Breast epithelium (tissue), 4 donors: ENCODE results near the gene TOLLIP. TPM values are rescaled to one million over a fixed set of nuclear protein-coding genes. Genes with fewer than 3 reads are reported as not detected.

Experiments used
- DNase-seq, 2 donors: peaks; one replicate each; pipeline ENCODE4 v3.0.0-alpha.2; 2019; ENCODE audit warnings: low spot score in 2 of 2
- H3K27ac ChIP-seq, 2 donors: fragments of 200-600 bp; sonication (generic) in 1 of 2; one replicate each; pipeline ENCODE4 v1.5.1; 2016 to 2019; ENCODE audit warnings: mild to moderate bottlenecking in 1 of 2
- H3K27me3 ChIP-seq, 2 donors: fragments of 200-600 bp; sonication (generic) in 1 of 2; one replicate each; pipeline versions ENCODE4 v1.5.1 to v1.6.0; 2017 to 2019; ENCODE audit warnings: control low read depth in 1 of 2, mild to moderate bottlenecking in 1 of 2
- H3K36me3 ChIP-seq: fragments of 200-600 bp; one replicate; pipeline ENCODE4 v1.5.1; 2019
- H3K4me1 ChIP-seq, 2 donors: fragments of 200-600 bp; sonication (generic); one replicate each; pipeline ENCODE4 v1.5.1; 2016 to 2019; ENCODE audit warnings: control low read depth in 1 of 2
- H3K4me3 ChIP-seq, 3 donors: fragments of 200-600 bp; sonication (generic); 1 replicate in 2 of 3; 2 replicates in 1 of 3; pipeline ENCODE4 v1.5.1; 2016 to 2019; ENCODE audit warnings: mild to moderate bottlenecking in 3 of 3, moderate library complexity in 2 of 3
- H3K9me3 ChIP-seq, 2 donors: fragments of 200-600 bp; sonication (generic) in 1 of 2; one replicate each; pipeline ENCODE4 v1.5.1; 2016 to 2019; ENCODE audit warnings: control low read depth in 1 of 2
- POLR2A ChIP-seq: fragments of 450-650 bp; IDR thresholded peaks from one replicate; pipeline ENCODE4 v1.6.1; 2016; ENCODE audit warnings: antibody characterized with exemption, mild to moderate bottlenecking, moderate library complexity
- POLR2AphosphoS5 ChIP-seq, 3 donors: sonication (generic); formaldehyde crosslinking; IDR thresholded peaks; one replicate each; pipeline ENCODE4 v1.6.1; 2017; ENCODE audit warnings: antibody characterized with exemption in 3 of 3
- intact Hi-C: fragments of 100-400 bp; cut with DNase I; formaldehyde crosslinking; loops from one replicate; pipeline ENCODE4 v1.15.1; 2023; ENCODE audit warnings: low total_unique reads
- total RNA-seq, 3 donors: library from RNA; depleted of rRNA; stranded (reverse); fragments of >200 nt; gene quantifications; one replicate each; pipeline ENCODE4 v1.1.0, GENCODE V29; 2016
- TF ChIP-seq, protein P1 (sequence below), 3 donors: fragments of 450-650 bp; IDR thresholded peaks; one replicate each; pipeline ENCODE4 v1.5.1; 2016 to 2017; ENCODE audit warnings: antibody characterized with exemption in 3 of 3, mild to moderate bottlenecking in 3 of 3, moderate library complexity in 3 of 3

TOLLIP gene
- total RNA-seq, 3 donors from 2014 or later: 32.8 to 47.2 (median 41.0) TPM

DNA sequence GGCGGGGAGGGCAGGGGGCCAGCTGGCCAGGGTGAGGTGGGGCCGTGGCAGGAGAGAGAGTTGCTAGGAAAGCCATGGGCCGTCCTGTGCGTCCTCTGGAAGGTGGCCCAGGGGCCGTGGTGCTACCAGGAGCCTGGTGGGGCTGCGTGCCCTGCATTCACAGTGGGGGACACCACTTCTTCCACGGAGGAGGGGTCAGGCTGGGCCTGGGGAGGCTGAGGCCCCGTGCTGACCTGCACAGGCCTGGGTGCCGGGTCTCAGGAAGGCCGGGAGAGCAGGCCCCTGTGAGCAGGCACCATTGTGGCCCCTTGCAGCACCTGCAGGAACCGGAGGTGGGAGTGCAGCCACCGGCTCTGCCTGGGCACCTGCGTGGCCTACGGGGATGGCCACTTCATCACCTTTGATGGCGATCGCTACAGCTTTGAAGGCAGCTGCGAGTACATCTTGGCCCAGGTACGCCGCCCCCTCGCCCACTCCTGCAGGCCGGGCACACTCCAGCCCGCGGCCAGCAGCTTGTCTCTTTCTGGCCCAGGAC is 74.6 kb downstream of the TOLLIP start:
- H3K4me1 ChIP-seq: no peaks in the 10 kb centered on the region

DNA sequence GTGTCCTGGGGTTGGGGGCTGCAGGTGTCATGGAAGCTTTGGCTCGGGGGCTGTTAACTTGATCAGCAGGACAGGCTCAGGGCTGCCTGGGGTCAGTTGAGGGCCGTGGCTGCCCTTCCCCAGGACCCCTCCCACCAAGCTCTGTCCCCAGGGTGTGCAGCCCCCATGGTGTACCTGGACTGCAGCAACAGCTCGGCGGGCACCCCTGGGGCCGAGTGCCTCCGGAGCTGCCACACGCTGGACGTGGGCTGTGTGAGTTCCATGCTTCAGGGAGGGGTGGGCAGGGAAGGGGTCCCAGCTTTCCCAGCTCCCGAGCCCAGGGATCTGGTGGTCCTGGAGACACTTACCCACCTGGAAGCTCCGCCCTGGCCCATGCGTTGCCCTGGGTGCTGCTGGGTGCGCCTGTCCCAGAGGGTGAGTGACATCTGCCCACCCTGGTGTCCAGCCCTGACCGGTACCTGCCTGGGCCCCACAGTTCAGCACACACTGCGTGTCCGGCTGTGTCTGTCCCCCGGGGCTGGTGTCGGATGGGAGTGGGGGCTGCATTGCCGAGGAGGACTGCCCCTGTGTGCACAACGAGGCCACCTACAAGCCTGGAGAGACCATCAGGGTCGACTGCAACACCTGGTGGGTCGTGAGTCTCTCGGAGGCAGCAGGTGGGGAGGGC is 75.2 kb downstream of the TOLLIP start:
- no peak overlapping the region for H3K27ac ChIP-seq
- no peaks in the 10 kb centered on the region for H3K4me1 ChIP-seq
- H3K9me3 ChIP-seq: no peaks in the 10 kb centered on the region
- no peaks in the 10 kb centered on the region for H3K36me3 ChIP-seq
- no peak overlapping the region for H3K4me3 ChIP-seq
- TF ChIP-seq, protein P1, sequence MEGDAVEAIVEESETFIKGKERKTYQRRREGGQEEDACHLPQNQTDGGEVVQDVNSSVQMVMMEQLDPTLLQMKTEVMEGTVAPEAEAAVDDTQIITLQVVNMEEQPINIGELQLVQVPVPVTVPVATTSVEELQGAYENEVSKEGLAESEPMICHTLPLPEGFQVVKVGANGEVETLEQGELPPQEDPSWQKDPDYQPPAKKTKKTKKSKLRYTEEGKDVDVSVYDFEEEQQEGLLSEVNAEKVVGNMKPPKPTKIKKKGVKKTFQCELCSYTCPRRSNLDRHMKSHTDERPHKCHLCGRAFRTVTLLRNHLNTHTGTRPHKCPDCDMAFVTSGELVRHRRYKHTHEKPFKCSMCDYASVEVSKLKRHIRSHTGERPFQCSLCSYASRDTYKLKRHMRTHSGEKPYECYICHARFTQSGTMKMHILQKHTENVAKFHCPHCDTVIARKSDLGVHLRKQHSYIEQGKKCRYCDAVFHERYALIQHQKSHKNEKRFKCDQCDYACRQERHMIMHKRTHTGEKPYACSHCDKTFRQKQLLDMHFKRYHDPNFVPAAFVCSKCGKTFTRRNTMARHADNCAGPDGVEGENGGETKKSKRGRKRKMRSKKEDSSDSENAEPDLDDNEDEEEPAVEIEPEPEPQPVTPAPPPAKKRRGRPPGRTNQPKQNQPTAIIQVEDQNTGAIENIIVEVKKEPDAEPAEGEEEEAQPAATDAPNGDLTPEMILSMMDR (IDR thresholded peaks at IDR 0.05): no peak
- TF ChIP-seq POLR2AphosphoS5 (IDR thresholded peaks at IDR 0.05): no peak
- TF ChIP-seq POLR2A: no peak
- H3K27me3 ChIP-seq: peaks cover 0 to 41% of the 10 kb centered on the region in 2 donors
- intact Hi-C loops: no loop called here
- DNase-seq: no peak

More for the DNA sequence above, 74.6 kb downstream of the TOLLIP start:
- peaks cover 0 to 34% of the 10 kb centered on the region in 2 donors for H3K27me3 ChIP-seq
- no peak for DNase-seq
- H3K9me3 ChIP-seq: no peaks in the 10 kb centered on the region
- H3K27ac ChIP-seq: no peak overlapping the region
- TF ChIP-seq POLR2AphosphoS5 (IDR thresholded peaks at IDR 0.05) (no peak), POLR2A (no peak)
- TF ChIP-seq, protein P1 (IDR thresholded peaks at IDR 0.05): no peak
- H3K36me3 ChIP-seq: no peaks in the 10 kb centered on the region
- no peak overlapping the region for H3K4me3 ChIP-seq
- intact Hi-C loops: no loop called here

DNA sequence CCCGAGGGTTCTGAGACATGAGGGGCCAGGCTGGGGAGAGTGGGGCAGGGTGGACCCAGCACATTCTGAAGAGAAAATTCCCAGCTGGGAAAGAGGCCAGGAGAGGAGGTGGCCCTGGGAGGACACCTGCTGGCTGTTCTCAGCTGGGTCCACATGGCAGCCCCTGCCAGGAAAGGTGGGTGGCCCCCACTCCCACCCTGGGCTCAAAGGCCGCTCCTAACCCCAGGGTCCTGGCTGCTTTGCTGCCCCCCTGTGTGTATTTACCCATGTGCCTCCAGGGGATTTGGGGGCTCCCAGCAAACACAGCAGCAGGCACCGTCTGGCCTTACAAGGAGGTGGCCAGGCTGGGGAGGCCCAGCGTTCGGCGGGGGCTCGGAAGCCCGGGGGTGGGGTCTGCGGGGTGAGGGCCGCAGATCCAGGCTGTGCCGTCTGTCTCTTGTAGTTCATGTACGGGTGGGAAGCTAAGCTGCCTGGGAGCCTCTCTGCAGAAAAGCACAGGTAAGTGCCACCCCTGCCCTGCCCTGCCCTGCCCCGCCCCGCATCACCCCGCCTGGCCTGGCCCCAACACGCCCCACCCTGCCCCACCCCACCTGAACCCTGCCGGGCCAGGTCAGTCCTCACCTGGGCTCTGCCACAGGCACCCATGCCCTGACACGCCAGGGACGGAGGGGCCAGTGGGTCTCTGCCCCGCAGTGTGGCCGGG is 75.9 kb downstream of the TOLLIP start:
- H3K27me3 ChIP-seq: peaks cover 0 to 48% of the 10 kb centered on the region in 2 donors
- no peak overlapping the region for H3K4me3 ChIP-seq
- intact Hi-C loops: no loop called here
- H3K9me3 ChIP-seq: no peaks in the 10 kb centered on the region
- no peaks in the 10 kb centered on the region for H3K36me3 ChIP-seq
- no peak overlapping the region for H3K27ac ChIP-seq
- DNase-seq: no peak
- H3K4me1 ChIP-seq: no peaks in the 10 kb centered on the region
- TF ChIP-seq, protein P1 (IDR thresholded peaks at IDR 0.05): no peak
- TF ChIP-seq POLR2AphosphoS5 (IDR thresholded peaks at IDR 0.05) (no peak), POLR2A (no peak)

DNA sequence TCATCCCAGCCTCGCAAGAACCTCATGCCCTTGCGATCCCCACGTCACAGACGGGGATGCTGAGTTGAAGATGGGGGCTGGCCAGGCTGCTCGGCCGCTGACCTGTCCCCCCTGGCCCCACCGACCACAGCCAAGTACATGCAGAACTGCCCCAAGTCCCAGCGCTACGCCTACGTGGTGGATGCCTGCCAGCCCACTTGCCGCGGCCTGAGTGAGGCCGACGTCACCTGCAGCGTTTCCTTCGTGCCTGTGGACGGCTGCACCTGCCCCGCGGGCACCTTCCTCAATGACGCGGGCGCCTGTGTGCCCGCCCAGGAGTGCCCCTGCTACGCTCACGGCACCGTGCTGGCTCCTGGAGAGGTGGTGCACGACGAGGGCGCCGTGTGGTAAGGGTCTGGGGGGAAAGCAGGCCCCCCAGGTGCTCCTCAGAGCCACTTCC is 76.5 kb downstream of the TOLLIP start:
- no peak for TF ChIP-seq POLR2AphosphoS5 (IDR thresholded peaks at IDR 0.05)
- TF ChIP-seq POLR2A: no peak
- TF ChIP-seq, protein P1 (IDR thresholded peaks at IDR 0.05): no peak
- Histone ChIP-seq H3K4me1 (no peaks in the 10 kb centered on the region), H3K9me3 (no peaks in the 10 kb centered on the region), H3K27me3 (peaks cover 0 to 51% of the 10 kb centered on the region in 2 donors), H3K27ac (no peak overlapping the region), H3K36me3 (no peaks in the 10 kb centered on the region), H3K4me3 (no peak overlapping the region)
- no peak for DNase-seq
- intact Hi-C loops: no loop called here
